ENCODE data around the gene PLA2G2A. TPM values are rescaled to one million over a fixed set of nuclear protein-coding genes. Genes with fewer than 3 reads are reported as not detected.

Gene PLA2G2A
- total RNA-seq, result not detected in 2 replicates

DNA sequence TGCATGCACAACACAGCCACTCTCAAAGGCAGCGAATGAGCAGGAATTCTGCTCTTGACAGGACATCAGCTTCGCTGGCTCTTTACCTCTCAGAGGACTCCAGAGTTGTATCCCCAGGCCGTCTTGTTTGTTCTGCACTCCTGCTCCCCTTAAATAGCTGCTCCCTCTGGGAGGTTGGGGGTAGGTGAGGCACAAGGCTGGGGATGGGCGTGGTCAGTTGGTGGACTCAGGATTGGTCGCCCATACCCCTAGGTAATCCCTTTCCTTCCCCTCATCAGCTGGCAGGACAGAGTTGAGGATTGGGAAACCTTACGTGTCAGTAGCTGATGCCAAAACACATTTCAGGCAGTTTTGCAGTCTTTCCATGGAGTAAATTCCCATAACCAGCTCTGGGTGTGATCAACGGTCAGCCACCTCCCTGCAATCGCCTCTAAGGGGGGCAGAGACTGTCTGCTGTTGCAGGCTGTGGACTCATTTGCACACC is at the start of gene PLA2G2A:
Gene PLA2G2A (minus strand): TSS at position 125 of the 484 bp plus-strand sequence. CDS start 845 bp downstream, outside the sequence.
- no peak for FAIRE-seq
- H3K4me3 ChIP-seq (ENCODE audit: low read depth, low read length), result no peak within 1 kb of the TSS
- TF ChIP-seq, protein P1, sequence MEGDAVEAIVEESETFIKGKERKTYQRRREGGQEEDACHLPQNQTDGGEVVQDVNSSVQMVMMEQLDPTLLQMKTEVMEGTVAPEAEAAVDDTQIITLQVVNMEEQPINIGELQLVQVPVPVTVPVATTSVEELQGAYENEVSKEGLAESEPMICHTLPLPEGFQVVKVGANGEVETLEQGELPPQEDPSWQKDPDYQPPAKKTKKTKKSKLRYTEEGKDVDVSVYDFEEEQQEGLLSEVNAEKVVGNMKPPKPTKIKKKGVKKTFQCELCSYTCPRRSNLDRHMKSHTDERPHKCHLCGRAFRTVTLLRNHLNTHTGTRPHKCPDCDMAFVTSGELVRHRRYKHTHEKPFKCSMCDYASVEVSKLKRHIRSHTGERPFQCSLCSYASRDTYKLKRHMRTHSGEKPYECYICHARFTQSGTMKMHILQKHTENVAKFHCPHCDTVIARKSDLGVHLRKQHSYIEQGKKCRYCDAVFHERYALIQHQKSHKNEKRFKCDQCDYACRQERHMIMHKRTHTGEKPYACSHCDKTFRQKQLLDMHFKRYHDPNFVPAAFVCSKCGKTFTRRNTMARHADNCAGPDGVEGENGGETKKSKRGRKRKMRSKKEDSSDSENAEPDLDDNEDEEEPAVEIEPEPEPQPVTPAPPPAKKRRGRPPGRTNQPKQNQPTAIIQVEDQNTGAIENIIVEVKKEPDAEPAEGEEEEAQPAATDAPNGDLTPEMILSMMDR (IDR thresholded peaks at IDR 0.05; ENCODE audit: insufficient read depth, low read length, severe bottlenecking), result no peak

DNA sequence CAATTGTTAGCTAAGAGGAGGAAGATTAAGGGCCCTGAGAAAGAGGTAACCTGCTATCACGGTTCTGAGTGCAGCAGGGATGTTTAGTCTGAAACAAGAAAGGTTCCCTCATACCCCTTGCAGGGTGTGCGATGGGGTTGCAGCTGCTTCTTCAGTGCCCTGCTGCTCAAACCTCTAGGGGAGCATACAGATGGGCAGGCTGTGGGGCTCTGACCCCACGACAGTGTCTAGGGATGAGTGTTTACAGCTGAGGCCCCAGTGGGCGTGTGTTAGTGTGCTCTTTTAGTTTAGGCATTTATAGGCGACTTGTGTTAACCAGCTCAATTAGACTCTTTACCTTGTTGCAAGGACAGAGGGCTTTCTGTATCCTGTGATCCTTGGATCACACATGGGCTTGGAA is 49.3 kb upstream of the PLA2G2A start:
- DNase-seq (ENCODE audit: low read depth), result no peak
- Histone ChIP-seq H3K27me3 (ENCODE audit: control insufficient read depth, insufficient read depth, low read length) (peaks cover 5% of the 10 kb centered on the region), H3K36me3 (ENCODE audit: control insufficient read depth, insufficient read depth, low read length) (no peaks in the 10 kb centered on the region), H3K4me3 (ENCODE audit: low read depth, low read length) (no peak overlapping the region)
- FAIRE-seq, result no peak
- TF ChIP-seq, protein P1 (IDR thresholded peaks at IDR 0.05; ENCODE audit: insufficient read depth, low read length, severe bottlenecking), result no peak

More for the DNA sequence above, at the start of gene PLA2G2A:
- H3K27me3 ChIP-seq (ENCODE audit: control insufficient read depth, insufficient read depth, low read length), result peaks cover 5% of the 10 kb centered on the region
- no peak for DNase-seq (ENCODE audit: low read depth)
- H3K36me3 ChIP-seq (ENCODE audit: control insufficient read depth, insufficient read depth, low read length), result no peaks in the 10 kb centered on the region

DNA sequence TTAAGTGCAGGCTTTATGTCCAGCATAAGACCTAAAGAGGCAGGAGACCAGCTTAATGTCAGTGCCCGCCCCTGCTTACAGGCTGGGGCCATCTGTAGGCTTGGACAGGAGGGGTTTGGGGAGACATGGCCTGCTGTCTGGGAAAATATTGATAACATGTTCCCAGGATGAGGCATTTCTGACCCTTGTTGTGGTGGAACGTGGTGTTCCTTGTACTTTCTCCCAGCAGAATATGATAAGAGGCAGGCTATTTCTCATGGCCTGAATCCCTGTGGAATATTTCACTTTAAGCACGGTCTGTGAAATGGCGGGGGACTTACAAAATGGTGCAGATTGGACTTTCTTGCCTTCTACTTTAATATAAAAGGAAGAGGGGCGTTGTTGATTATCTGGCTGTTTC is 48.7 kb upstream of the PLA2G2A start:
- Histone ChIP-seq H3K36me3 (ENCODE audit: control insufficient read depth, insufficient read depth, low read length) (no peaks in the 10 kb centered on the region), H3K27me3 (ENCODE audit: control insufficient read depth, insufficient read depth, low read length) (peaks cover 5% of the 10 kb centered on the region), H3K4me3 (ENCODE audit: low read depth, low read length) (no peak overlapping the region)
- FAIRE-seq, result no peak
- no peak for DNase-seq (ENCODE audit: low read depth)
- TF ChIP-seq, protein P1 (IDR thresholded peaks at IDR 0.05; ENCODE audit: insufficient read depth, low read length, severe bottlenecking), result no peak

DNA sequence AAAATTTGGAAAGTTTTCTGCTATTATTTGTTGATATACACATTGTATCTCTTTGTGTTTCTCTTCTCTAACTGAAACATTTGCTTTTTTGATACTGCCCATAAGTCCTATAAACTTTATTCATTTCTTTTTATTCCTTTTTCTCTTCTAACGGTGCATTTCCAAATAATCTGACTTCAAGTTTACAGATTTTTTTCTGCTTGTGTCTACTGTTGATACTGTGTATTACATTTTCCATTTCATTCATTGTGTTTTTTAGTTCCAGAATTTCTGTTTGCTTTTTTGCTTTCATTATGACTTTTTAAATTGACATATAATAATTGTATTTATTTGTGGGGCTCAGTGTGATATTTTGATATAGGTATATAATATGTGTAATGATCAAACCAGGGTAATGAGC is 38.3 kb upstream of the PLA2G2A start:
- no peaks in the 10 kb centered on the region for H3K27me3 ChIP-seq (ENCODE audit: control insufficient read depth, insufficient read depth, low read length)
- no peak for DNase-seq (ENCODE audit: low read depth)
- TF ChIP-seq, protein P1 (IDR thresholded peaks at IDR 0.05; ENCODE audit: insufficient read depth, low read length, severe bottlenecking), result no peak
- H3K4me3 ChIP-seq (ENCODE audit: low read depth, low read length), result no peak overlapping the region
- H3K36me3 ChIP-seq (ENCODE audit: control insufficient read depth, insufficient read depth, low read length), result no peaks in the 10 kb centered on the region
- no peak for FAIRE-seq

DNA sequence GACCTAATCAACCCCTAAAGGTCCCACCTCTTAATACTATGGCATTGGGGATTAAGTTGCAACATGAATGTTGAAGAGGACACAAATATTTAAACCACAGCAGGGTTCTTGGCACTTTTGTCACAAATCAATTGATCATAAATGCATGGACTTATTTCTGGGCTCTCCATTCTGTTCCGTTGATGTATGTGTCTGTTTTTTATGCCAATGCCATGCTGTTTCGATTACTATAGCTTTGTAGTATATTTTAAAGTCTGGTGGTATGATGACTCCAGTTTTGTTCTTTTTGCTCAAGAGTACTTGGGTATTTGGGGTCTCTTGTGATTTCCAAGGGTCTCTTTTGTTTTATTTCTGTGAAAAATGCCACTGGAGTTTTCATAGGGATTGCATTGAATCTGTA is 34.7 kb upstream of the PLA2G2A start:
- no peaks in the 10 kb centered on the region for H3K36me3 ChIP-seq (ENCODE audit: control insufficient read depth, insufficient read depth, low read length)
- FAIRE-seq, result no peak
- no peak overlapping the region for H3K4me3 ChIP-seq (ENCODE audit: low read depth, low read length)
- no peak for DNase-seq (ENCODE audit: low read depth)
- TF ChIP-seq, protein P1 (IDR thresholded peaks at IDR 0.05; ENCODE audit: insufficient read depth, low read length, severe bottlenecking), result no peak
- H3K27me3 ChIP-seq (ENCODE audit: control insufficient read depth, insufficient read depth, low read length), result no peaks in the 10 kb centered on the region

DNA sequence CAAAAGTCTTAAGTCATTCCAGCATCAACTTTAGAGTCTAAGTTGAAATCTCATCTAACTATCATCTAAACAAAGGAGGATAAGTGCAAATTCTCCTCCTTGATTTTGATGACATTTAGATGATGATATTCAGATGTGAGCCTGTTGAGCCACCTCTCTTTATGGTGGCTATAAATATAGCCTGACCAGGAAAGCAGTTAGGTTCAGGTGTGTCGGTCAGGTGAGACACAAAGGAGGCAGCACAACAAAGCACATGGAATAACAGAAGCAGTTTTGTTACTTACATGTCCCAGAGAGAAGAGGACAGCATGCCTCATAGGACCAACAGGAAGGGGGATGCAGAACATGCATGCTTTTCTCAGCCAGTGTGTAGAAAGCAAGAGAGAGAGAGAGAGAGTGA is 30.6 kb upstream of the PLA2G2A start:
- Histone ChIP-seq H3K36me3 (ENCODE audit: control insufficient read depth, insufficient read depth, low read length) (no peaks in the 10 kb centered on the region), H3K27me3 (ENCODE audit: control insufficient read depth, insufficient read depth, low read length) (no peaks in the 10 kb centered on the region), H3K4me3 (ENCODE audit: low read depth, low read length) (no peak overlapping the region)
- TF ChIP-seq, protein P1 (IDR thresholded peaks at IDR 0.05; ENCODE audit: insufficient read depth, low read length, severe bottlenecking), result no peak
- FAIRE-seq (no peak), DNase-seq (ENCODE audit: low read depth) (no peak)

Data from bronchial epithelial cell (primary cell).